Suprapubic skin (tissue), 4 donors: ENCODE measurements around the gene ZNF418.

ENCODE experiments used
- CTCF ChIP-seq, 2 donors: fragments of 200-600 bp in 1 of 2; fragments of 450-650 bp in 1 of 2; sonication (generic) in 1 of 2; IDR thresholded peaks; one replicate each; pipeline ENCODE4 v1.5.1; 2016 to 2019; ENCODE audit warnings: antibody characterized with exemption in 2 of 2, mild to moderate bottlenecking in 1 of 2, moderate library complexity in 1 of 2
- POLR2A ChIP-seq, 2 donors: fragments of 450-650 bp; IDR thresholded peaks; one replicate each; pipeline ENCODE4 v1.6.1; 2017; ENCODE audit warnings: antibody characterized with exemption in 2 of 2, mild to moderate bottlenecking in 2 of 2, moderate library complexity in 2 of 2
- POLR2AphosphoS5 ChIP-seq, 3 donors: sonication (generic); formaldehyde crosslinking; IDR thresholded peaks; one replicate each; pipeline ENCODE4 v1.6.1; 2017; ENCODE audit warnings: antibody characterized with exemption in 3 of 3

- TF ChIP-seq POLR2AphosphoS5 (IDR thresholded peaks at IDR 0.05): no peak
- TF ChIP-seq POLR2A (IDR thresholded peaks at IDR 0.05): no peak
- TF ChIP-seq CTCF (IDR thresholded peaks at IDR 0.05): no peak
Measured at GRCh38 chr19:57978586-57979289, 43.5 kb upstream of the ZNF418 start.
